ENCODE results near the gene TPSG1. TPM values are rescaled to one million over a fixed set of nuclear protein-coding genes. Genes with fewer than 3 reads are reported as not detected.
A peak's percentile ranks its signal among the peaks of the same experiment; 100 is the strongest.
"Not testable (repeated sequence)": the region's sequence is repeated elsewhere in the genome, so short reads cannot be mapped to it uniquely, and the experiment has no call there.

TPSG1 gene
- total RNA-seq, 1 experiment from 2014 or later: not detected

DNA sequence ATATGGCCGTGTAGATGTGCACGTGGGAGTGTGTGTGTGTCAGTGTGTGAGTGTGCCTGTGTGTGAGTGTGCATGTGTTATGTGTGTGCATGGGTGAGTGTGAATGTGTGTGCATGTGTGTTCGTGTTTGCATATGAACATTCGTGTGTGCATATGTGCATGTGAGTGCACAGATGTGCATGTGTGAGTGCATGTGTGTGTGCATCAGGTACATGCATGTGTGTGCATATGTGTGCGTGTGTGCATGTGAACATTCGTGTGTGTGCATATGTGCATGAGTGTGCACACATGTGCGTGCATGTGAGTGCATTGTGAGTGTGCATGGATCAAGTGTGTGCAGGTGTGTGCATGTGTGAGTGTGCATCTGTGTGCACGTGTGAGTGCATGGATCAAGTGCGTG lies 12.9 kb upstream of the TPSG1 start:
- no peak for TF ChIP-seq FOXK1 (CRISPR knock-in tag; IDR thresholded peaks at IDR 0.05)
- no peak for TF ChIP-seq OVOL2 (CRISPR knock-in tag; IDR thresholded peaks at IDR 0.05; ENCODE audit: borderline replicate concordance)
- no peak for TF ChIP-seq ZNF532 (CRISPR knock-in tag; IDR thresholded peaks at IDR 0.05; ENCODE audit: borderline replicate concordance)
- no peak for TF ChIP-seq CBFB (CRISPR knock-in tag; IDR thresholded peaks at IDR 0.05; ENCODE audit: low read depth)
- no peak for TF ChIP-seq MXD4 (CRISPR knock-in tag; IDR thresholded peaks at IDR 0.05; ENCODE audit: borderline replicate concordance)
- no peak for TF ChIP-seq NR2C2 (CRISPR knock-in tag; IDR thresholded peaks at IDR 0.05)
- no peak for TF ChIP-seq ATF1 (CRISPR knock-in tag; IDR thresholded peaks at IDR 0.05)
- TF ChIP-seq, protein P1, sequence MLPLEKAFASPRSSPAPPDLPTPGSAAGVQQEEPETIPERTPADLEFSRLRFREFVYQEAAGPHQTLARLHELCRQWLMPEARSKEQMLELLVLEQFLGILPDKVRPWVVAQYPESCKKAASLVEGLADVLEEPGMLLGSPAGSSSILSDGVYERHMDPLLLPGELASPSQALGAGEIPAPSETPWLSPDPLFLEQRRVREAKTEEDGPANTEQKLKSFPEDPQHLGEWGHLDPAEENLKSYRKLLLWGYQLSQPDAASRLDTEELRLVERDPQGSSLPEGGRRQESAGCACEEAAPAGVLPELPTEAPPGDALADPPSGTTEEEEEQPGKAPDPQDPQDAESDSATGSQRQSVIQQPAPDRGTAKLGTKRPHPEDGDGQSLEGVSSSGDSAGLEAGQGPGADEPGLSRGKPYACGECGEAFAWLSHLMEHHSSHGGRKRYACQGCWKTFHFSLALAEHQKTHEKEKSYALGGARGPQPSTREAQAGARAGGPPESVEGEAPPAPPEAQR (CRISPR knock-in tag; IDR thresholded peaks at IDR 0.05): no peak
- TF ChIP-seq SMAD4 (CRISPR knock-in tag; IDR thresholded peaks at IDR 0.05): no peak
- TF ChIP-seq, protein P2, sequence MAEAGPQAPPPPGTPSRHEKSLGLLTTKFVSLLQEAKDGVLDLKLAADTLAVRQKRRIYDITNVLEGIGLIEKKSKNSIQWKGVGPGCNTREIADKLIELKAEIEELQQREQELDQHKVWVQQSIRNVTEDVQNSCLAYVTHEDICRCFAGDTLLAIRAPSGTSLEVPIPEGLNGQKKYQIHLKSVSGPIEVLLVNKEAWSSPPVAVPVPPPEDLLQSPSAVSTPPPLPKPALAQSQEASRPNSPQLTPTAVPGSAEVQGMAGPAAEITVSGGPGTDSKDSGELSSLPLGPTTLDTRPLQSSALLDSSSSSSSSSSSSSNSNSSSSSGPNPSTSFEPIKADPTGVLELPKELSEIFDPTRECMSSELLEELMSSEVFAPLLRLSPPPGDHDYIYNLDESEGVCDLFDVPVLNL (CRISPR knock-in tag; IDR thresholded peaks at IDR 0.05; ENCODE audit: borderline replicate concordance, low read depth): no peak
- no peak for TF ChIP-seq ZMAT4 (CRISPR knock-in tag; IDR thresholded peaks at IDR 0.05)
- TF ChIP-seq ERG (CRISPR knock-in tag; IDR thresholded peaks at IDR 0.05): no peak
- no peak for TF ChIP-seq IRF2 (CRISPR knock-in tag; IDR thresholded peaks at IDR 0.05; ENCODE audit: borderline replicate concordance, low read depth)
- TF ChIP-seq TEAD4 (CRISPR knock-in tag; IDR thresholded peaks at IDR 0.05): no peak
- no peak for TF ChIP-seq JAZF1 (CRISPR knock-in tag; IDR thresholded peaks at IDR 0.05)
- TF ChIP-seq ZNF138 (CRISPR knock-in tag; conservative IDR thresholded peaks at IDR 0.05): no peak
- TF ChIP-seq, protein P3, sequence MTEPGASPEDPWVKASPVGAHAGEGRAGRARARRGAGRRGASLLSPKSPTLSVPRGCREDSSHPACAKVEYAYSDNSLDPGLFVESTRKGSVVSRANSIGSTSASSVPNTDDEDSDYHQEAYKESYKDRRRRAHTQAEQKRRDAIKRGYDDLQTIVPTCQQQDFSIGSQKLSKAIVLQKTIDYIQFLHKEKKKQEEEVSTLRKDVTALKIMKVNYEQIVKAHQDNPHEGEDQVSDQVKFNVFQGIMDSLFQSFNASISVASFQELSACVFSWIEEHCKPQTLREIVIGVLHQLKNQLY (CRISPR knock-in tag; IDR thresholded peaks at IDR 0.05): no peak
- TF ChIP-seq NFE2L1 (CRISPR knock-in tag; IDR thresholded peaks at IDR 0.05): no peak
- no peak for TF ChIP-seq NR3C1 (CRISPR knock-in tag; conservative IDR thresholded peaks at IDR 0.05; ENCODE audit: low read depth)
- no peak overlapping the region for H3K4me3 Mint-ChIP-seq
- peaks cover 5% of the 10 kb centered on the region for H3K9me3 Mint-ChIP-seq
- DNase-seq (ENCODE audit: low spot score) (no peak), ATAC-seq (no peak)
- CTCF ChIA-PET: no interaction called here
- POLR2A ChIA-PET: no interaction called here
- H3K27me3 Mint-ChIP-seq (ENCODE audit: low read depth): peaks cover 7% of the 10 kb centered on the region
- no peaks in the 10 kb centered on the region; the same call in none of the 2 replicates for H3K4me1 Mint-ChIP-seq
- H3K36me3 Mint-ChIP-seq: no peaks in the 10 kb centered on the region
- H3K27ac Mint-ChIP-seq: 0 out of 2 replicates have a peak overlapping the region, but pooled peaks have one; percentile 36

- H3K4me1 Mint-ChIP-seq; H3K4me3 Mint-ChIP-seq; CTCF ChIA-PET; H3K27me3 Mint-ChIP-seq (ENCODE audit: low read depth); DNase-seq (ENCODE audit: low spot score); H3K9me3 Mint-ChIP-seq; H3K36me3 Mint-ChIP-seq; H3K27ac Mint-ChIP-seq; POLR2A ChIA-PET: not testable (repeated sequence)
- peak; percentile 69 for ATAC-seq
Observed at GRCh38 chr16:1236659-1237058, 11.6 kb upstream of the TPSG1 start.

GRCh38 chr16:1232049-1232748 lies 7.1 kb upstream of the TPSG1 start:
- H3K4me1 Mint-ChIP-seq; H3K4me3 Mint-ChIP-seq; H3K27me3 Mint-ChIP-seq (ENCODE audit: low read depth); H3K9me3 Mint-ChIP-seq; POLR2A ChIA-PET; CTCF ChIA-PET; H3K36me3 Mint-ChIP-seq; DNase-seq (ENCODE audit: low spot score); H3K27ac Mint-ChIP-seq: not testable (repeated sequence)
- ATAC-seq: peak; percentile 73

GRCh38 chr16:1231301-1231700 lies 6.2 kb upstream of the TPSG1 start:
- H3K4me1 Mint-ChIP-seq; POLR2A ChIA-PET; H3K27ac Mint-ChIP-seq; H3K27me3 Mint-ChIP-seq (ENCODE audit: low read depth); ATAC-seq; H3K4me3 Mint-ChIP-seq; DNase-seq (ENCODE audit: low spot score); H3K9me3 Mint-ChIP-seq; CTCF ChIA-PET; H3K36me3 Mint-ChIP-seq: not testable (repeated sequence)
